HEK293T (cell line): Measurements from ENCODE around the gene KRTAP19-5.

ENCODE experiments used
- ARNT ChIP-seq: fragments of 450-650 bp; IDR thresholded peaks from 2 replicates; pipeline ENCODE4 v1.6.1; 2017; ENCODE audit warnings: mild to moderate bottlenecking
- BHLHE40 ChIP-seq: fragments of 450-650 bp; IDR thresholded peaks from 2 replicates; pipeline ENCODE4 v1.6.1; 2016; ENCODE audit warnings: mild to moderate bottlenecking, moderate library complexity, borderline replicate concordance
- CTBP1 ChIP-seq: fragments of 450-650 bp; IDR thresholded peaks from 2 replicates; pipeline ENCODE4 v1.6.1; 2016; ENCODE audit warnings: borderline replicate concordance
- ELF4 ChIP-seq: fragments of 450-650 bp; IDR thresholded peaks from 2 replicates; pipeline ENCODE4 v1.6.1; 2017; ENCODE audit warnings: antibody characterized with exemption
- L3MBTL2 ChIP-seq: fragments of 450-650 bp; conservative IDR thresholded peaks from 2 replicates; pipeline ENCODE4 v1.6.1; 2016; ENCODE audit warnings: mild to moderate bottlenecking
- NFRKB ChIP-seq: fragments of 450-650 bp; IDR thresholded peaks from 2 replicates; pipeline ENCODE4 v1.6.1; 2016; ENCODE audit warnings: mild to moderate bottlenecking, moderate library complexity
- SUZ12 ChIP-seq: fragments of 450-650 bp; IDR thresholded peaks from 2 replicates; pipeline ENCODE4 v1.6.1; 2016; ENCODE audit warnings: mild to moderate bottlenecking
- TARDBP ChIP-seq: fragments of 450-650 bp; IDR thresholded peaks from 2 replicates; pipeline ENCODE4 v1.6.1; 2016

GRCh38 chr21:30478004-30478403 lies 23.9 kb downstream of the KRTAP19-5 start:
- no peak for TF ChIP-seq TARDBP
- no peak for TF ChIP-seq CTBP1
- TF ChIP-seq ELF4: no peak
- TF ChIP-seq L3MBTL2: no peak
- TF ChIP-seq SUZ12: no peak
- TF ChIP-seq BHLHE40: no peak
- TF ChIP-seq NFRKB: no peak
- no peak for TF ChIP-seq ARNT
